Measurements from ENCODE around the gene RBCK1.
"Not testable (repeated sequence)": the region's sequence is repeated elsewhere in the genome, so short reads cannot be mapped to it uniquely, and the experiment has no call there.

GRCh38 chr20:386634-387033 lies 21.5 kb upstream of the RBCK1 start:
- TF ChIP-seq CTCF, POLR2A (IDR thresholded peaks at IDR 0.05): not testable (repeated sequence)
